ENCODE data around the gene NEURL1. TPM values are rescaled to one million over a fixed set of nuclear protein-coding genes. Genes with fewer than 3 reads are reported as not detected.

The NEURL1 gene
- total RNA-seq, 1 donor from 2014 or later, result 0.64 TPM

- TF ChIP-seq, protein P1, sequence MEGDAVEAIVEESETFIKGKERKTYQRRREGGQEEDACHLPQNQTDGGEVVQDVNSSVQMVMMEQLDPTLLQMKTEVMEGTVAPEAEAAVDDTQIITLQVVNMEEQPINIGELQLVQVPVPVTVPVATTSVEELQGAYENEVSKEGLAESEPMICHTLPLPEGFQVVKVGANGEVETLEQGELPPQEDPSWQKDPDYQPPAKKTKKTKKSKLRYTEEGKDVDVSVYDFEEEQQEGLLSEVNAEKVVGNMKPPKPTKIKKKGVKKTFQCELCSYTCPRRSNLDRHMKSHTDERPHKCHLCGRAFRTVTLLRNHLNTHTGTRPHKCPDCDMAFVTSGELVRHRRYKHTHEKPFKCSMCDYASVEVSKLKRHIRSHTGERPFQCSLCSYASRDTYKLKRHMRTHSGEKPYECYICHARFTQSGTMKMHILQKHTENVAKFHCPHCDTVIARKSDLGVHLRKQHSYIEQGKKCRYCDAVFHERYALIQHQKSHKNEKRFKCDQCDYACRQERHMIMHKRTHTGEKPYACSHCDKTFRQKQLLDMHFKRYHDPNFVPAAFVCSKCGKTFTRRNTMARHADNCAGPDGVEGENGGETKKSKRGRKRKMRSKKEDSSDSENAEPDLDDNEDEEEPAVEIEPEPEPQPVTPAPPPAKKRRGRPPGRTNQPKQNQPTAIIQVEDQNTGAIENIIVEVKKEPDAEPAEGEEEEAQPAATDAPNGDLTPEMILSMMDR (IDR thresholded peaks at IDR 0.05), result peak; percentile 48
- H3K4me1 ChIP-seq, result no peaks in the 10 kb centered on the region
- intact Hi-C loops (cut with DNase I), result no loop called here
- no peaks in the 10 kb centered on the region for H3K27me3 ChIP-seq
- H3K27ac ChIP-seq, result no peak overlapping the region
- ATAC-seq (peak; percentile 58), DNase-seq (no peak)
- H3K36me3 ChIP-seq, result no peaks in the 10 kb centered on the region
- H3K9me3 ChIP-seq, result no peaks in the 10 kb centered on the region
- H3K4me3 ChIP-seq, result no peak overlapping the region
Measured at GRCh38 chr10:103592186-103593021, 98.9 kb downstream of the NEURL1 start.

- Histone ChIP-seq H3K36me3 (no peaks in the 10 kb centered on the region), H3K27me3 (no peaks in the 10 kb centered on the region), H3K4me1 (no peaks in the 10 kb centered on the region), H3K27ac (no peak overlapping the region), H3K9me3 (no peaks in the 10 kb centered on the region), H3K4me3 (no peak overlapping the region)
- ATAC-seq (no peak), DNase-seq (no peak)
- TF ChIP-seq, protein P1 (IDR thresholded peaks at IDR 0.05), result no peak
- intact Hi-C loops (cut with DNase I), result no loop called here
Measured at GRCh38 chr10:103593022-103593570, 99.6 kb downstream of the NEURL1 start.

DNA sequence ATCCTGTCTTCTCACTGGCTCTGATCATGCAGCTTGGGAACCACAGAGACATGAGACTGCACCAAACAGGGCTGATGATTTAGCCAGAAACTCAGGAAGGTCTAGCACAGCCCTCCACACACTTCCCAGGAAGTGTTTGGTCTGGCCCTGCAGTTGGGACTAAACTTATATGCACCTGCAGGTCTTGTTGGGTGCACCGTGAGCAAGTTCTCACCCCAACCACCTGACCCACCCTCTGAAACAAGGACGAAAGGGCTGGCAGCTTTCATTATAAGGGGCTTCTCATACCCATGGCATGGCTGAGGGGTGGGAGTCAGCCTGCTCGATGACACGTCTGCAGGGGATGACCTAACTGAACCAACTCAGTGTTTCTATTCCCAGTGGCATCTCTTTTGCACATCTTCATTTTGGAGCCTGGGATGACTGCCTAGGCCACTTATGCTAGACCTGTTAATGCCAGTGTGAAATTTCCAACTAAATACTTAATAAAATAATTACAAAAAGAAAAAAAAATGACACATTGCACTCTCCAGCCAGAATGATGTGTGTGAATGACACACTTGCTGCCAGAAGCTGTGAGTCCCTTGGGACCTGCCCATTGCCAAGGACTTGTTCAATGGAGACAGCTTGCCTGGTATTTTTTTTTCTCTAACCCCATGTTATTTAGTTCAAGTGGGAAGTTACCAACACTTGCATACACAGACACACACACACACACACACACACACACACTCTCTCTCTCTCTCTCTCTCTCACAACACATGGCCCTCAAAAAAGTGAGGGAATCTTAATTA is 102.6 kb downstream of the NEURL1 start:
- intact Hi-C loops (cut with DNase I), result no loop called here
- Histone ChIP-seq H3K36me3 (peaks cover 4% of the 10 kb centered on the region), H3K4me3 (no peak overlapping the region), H3K9me3 (no peaks in the 10 kb centered on the region), H3K27me3 (no peaks in the 10 kb centered on the region), H3K27ac (no peak overlapping the region), H3K4me1 (no peaks in the 10 kb centered on the region)
- TF ChIP-seq, protein P1 (IDR thresholded peaks at IDR 0.05), result no peak
- ATAC-seq, result no peak
- DNase-seq, result no peak

- ATAC-seq (no peak), DNase-seq (no peak)
- Histone ChIP-seq H3K4me1 (no peaks in the 10 kb centered on the region), H3K27ac (no peak overlapping the region), H3K4me3 (no peak overlapping the region), H3K36me3 (peaks cover 5% of the 10 kb centered on the region), H3K9me3 (no peaks in the 10 kb centered on the region), H3K27me3 (no peaks in the 10 kb centered on the region)
- TF ChIP-seq, protein P1 (IDR thresholded peaks at IDR 0.05), result no peak
- intact Hi-C loops (cut with DNase I), result no loop called here
Measured at GRCh38 chr10:103597003-103597402, 103.5 kb downstream of the NEURL1 start.

DNA sequence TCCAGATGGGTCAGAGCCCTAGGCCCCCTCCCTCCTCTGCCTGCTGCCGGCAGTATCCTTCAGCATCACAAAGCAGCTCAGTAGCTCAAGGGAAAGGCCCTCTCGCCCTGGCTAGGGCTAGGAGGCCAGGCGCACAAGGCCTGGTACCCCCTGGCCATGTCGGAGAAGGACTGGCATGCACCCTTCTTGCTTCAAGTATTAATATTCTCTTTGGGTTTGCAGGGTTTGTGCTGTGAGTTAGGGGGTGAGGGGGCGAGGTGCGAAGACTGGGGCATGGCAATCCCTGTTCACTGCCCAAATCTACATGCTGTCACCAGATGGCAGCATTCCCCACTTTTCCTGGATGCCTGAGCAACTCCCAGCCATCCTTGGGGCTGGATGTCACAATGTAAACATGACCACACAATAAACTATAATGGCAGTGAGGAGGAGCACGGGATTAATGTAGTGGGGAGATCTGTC is 105.2 kb downstream of the NEURL1 start:
- Histone ChIP-seq H3K4me3 (no peak overlapping the region), H3K9me3 (no peaks in the 10 kb centered on the region), H3K27me3 (no peaks in the 10 kb centered on the region), H3K27ac (no peak overlapping the region), H3K36me3 (peaks cover 12% of the 10 kb centered on the region), H3K4me1 (no peaks in the 10 kb centered on the region)
- TF ChIP-seq, protein P1 (IDR thresholded peaks at IDR 0.05), result peak; percentile 54
- ATAC-seq (peak; percentile 71), DNase-seq (no peak)
- intact Hi-C loops (cut with DNase I), result no loop called here

Data from upper lobe of right lung (tissue), 1 donor.